Stimulated activated CD4-positive, alpha-beta T cell treated with anti-CD3 and anti-CD28 coated beads, Interleukin-15, amount 100 ng/mL, for 48 hours (primary cell): ENCODE measurements around the gene MSRB3.
"Not testable (repeated sequence)": the region's sequence is repeated elsewhere in the genome, so short reads cannot be mapped to it uniquely, and the experiment has no call there.

Experiments used
- DNase-seq, 2 donors: peaks; one replicate each; pipeline ENCODE4 v3.0.0-alpha.2; 2020; ENCODE audit warnings: low read depth in 2 of 2

The MSRB3 gene

DNA sequence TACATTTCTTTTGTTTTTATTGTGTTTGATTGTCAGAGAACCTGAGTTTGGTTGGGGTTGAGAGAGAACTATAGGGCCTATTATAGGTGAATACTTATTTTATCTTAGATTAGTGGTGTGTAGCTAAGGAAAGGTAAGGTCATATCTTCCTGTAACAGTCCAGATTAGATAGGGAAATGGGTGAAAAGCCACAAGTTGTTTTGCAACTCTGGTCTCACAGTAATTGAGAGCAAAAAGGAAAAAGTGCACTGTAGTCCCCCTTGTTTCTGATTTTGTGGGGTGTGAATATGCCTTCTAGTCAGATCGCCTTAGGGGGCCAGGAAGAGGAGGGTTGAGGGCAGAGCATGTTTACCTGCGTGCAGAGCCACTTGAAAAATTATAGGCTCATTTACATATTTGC lies 8.9 kb downstream of the MSRB3 start:
- no peak for DNase-seq

DNA sequence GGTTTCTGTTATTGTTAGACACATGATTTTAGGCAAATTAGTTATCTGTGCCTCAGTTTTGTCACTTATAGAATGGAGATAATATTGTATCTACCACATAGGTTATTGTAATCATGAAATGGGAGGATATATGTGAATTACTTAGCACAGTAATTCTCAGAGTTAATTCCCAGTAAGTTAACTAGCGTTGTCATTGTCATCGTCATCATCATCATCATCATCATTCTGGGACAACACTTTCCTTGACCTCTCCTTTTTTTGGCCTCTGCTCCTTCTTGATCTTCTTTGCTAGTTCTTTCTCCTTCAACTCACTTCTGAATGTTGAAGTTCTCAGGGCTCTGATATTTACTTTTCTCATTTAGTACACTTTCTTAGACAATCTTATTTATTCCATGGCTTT lies 13.8 kb downstream of the MSRB3 start:
- no peak for DNase-seq

DNA sequence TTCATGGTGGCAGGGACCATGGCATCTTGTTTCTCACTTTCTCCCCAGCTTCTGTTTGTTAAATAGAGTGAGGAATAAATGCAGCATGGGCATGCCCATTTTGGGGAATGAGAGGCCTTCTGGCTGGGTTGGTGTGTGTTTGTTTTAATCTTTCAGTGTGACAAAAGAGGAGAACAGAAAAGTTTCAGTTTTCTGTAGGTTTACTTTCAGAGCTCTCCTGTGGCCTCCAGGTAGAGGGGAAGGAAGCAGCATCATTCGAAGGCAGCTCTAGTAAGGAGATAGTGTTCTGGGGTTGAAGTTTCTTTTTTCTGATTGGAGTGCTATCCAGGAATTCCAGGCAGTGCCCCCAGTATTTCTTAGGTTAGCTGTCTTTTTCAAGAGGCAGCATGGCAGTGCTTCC lies 15.3 kb downstream of the MSRB3 start:
- no peak for DNase-seq

DNA sequence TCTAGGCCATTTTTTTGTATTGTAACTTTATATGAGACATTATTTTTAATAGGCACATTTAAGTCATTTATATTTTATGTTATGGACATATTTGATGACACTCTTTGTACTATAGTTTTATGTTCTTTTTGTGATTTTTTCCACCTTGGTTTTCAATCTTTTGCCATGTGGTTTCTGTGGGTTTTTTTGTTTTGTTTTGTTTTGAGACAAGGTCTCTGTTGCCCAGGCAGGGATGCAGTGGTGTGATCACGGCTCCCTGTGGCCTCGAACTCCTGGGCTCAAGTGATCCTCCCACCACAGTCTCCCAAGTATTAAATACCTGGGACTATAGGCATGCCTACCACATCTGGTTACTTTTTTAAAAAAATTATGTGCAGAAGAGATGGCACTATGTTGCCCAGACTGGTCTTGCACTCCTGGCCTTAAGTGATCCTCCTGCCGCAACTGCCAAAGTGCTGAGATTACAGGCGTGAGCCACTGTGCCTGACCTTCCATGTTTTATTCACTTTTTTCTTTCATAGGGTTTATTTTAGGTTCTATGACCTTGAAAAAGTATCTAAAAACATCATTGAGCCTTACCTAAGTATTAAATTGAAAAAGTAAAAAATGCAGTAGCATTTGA lies 16.3 kb downstream of the MSRB3 start:
- DNase-seq: no peak

DNA sequence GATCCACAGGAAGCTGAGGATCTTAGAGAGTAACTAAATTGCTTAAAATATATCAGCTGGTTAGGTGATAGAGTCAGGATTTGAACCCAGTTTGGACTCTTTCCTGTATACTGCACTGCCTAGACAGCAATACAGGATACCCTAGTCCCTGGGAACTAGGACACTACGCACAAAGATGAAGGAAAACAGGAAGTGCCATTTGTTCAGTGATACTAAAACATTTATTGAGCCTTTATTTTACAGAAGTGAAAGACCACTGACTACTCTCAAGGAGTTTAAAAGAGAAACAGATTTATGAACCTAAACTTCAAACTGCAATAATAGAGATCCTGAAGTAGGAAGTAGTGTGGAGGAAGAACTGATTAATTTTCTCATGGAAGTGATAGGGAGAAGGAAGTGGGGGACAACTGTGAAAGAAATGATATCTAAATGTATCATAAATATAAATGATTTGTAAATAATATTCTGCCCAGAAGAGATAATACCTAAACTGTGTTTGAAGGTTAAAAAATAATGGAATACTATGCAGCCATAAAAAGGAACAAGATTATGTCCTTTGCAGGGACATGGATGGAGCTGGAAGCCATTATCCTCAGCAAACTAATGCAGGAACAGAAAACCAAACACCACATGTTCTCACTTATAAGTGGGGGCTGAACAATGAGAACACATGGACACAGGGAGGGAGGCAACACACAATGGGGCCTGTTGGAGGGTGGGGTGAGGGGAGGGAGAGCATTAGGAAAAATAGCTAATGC lies 18.2 kb downstream of the MSRB3 start:
- DNase-seq: no peak

DNA sequence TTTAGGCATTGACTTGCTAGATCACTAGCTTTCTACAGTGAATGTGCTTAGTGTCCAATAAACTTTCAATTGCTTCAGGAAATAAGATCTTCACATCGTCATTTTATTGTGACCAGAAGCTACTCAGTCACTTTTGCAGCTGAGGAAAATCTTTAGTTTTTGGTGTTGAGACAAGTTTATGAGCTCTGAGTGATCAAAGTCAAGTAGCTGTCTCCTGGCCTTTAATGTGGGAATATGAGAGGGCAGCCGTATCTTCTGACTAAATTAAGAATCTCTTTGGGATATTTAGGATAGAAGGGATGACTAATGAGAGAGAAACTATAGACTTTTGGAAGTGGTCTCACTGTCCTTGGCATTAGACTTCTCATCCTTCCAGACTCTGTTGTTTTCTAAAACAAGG lies 21.6 kb downstream of the MSRB3 start:
- DNase-seq: no peak

DNA sequence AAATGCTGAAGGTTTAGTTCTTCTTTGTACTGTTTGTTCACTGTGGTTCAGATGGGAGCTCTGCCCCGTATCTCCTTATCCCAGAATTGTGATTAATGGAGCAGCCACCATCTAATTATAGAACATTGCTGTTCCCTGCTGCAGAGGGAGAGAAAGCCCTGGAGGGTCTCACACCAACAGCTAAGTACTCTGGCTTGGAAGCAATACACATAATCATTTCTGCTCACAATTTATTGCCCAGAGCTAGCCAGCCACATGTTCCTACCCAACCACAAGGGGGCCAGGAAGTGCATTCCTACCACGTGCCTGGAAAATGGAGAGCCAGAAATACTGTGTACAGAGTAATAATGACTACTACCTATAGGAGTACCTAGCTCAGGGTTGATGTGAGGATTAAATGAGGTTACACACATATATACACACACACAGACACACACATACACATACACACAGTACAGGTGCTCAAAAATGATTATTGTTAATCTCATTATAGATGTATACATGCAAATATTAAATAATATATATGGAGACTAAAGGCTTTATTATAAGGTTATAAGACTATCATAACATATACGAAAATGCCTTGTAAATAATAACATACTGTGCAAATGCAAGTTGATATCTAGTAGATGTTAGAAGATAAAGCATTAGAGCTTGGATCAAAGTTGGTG lies 22.3 kb downstream of the MSRB3 start:
- DNase-seq: no peak

DNA sequence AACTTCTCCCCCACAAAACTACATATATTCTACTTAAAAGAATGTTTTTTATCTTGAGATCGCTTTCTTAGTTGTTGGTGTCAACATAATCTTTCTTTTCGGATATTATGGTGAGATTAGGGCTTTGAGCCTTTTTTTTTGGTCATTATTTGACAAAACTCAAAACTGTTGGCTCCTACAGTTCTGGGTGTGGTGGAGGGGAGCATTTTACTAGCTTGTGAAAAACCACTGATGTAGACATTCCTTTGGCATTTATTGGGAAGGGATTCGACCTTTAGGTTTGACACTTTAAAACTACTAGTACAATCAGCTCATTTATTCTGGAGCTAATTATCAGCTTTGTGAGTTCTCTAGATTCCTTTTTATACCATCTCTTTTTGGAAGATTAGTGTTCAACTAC lies 24.4 kb downstream of the MSRB3 start:
- DNase-seq: no peak

DNA sequence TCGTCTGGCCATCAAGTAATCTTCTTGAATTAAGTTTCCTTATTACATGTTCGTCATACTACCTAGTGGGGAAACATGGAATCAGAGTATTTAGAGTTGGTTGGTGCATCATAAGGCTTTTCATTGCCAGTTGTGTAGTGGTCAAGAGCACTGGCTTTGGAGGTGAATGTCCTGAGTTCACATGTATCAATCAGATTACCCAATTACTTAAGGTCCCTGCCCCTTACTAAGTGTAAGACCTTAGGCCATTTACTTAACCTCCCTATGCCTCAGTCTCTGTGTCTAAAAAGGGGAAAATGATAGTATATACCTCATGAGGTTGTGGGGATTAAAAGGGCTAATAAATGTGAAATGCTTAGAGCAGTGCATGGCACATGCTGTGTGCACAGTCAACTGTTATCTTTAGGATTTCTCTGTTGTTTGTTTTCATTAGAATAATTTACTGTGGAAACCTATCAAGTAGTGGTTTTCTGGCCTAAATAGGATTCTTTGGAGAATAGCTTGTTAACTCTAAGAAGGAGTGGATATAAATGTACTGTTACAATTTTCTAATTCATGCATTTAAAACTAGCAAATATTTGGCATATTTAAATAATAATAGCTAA lies 27.0 kb downstream of the MSRB3 start:
- no peak for DNase-seq

DNA sequence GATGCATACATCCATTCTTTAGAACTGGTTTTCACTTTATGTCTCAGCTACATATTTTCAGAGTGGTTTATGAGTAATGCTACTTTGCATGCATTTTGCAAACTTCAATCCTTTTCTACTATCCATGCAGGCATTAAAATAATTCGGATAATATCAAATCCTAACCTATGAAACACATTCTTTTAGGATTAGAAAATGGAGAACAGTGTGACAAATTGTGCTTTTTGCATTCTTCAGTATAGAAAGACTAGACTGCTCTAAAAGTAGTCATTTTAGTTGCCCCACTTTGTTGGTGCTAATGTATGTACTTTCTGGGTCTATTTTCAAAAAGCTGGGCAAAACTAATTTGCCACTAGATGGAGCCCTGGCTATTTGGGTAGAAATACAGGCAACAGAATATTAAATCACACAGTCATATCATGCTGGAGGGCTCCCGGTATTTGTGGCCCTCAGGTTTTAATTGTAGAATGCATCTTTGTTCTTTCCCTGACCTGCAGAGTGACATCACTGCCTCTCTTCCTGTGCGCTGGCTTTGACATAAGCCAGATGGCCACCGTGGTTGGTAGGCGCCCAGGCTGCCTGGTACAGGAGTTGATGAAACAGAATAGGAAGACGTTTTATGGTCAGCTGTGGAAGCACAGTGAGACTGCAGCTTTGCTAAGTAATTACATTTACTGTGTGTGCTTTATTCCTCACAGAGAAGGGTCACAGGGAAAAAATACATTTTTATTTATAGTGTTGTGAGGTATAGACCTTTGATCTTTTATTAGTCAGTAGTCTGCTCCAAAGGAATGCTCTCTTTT lies 28.1 kb downstream of the MSRB3 start:
- DNase-seq: no peak

DNA sequence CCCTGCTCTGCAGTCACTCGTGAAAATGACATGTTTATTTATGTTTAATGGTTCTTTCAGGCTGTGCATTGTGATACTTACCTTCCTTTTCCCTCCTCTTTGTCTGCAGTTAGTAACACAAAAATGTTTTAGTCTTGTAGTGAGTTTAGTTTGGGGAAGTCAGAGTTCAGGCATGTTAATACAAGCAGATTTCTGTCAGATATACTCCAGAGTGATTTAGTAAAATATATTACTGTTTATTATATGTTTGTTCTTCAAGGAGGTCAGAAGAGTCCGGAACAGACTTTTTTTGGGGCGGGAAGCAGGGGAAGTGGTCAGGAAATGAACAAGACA lies 28.7 kb downstream of the MSRB3 start:
- no peak for DNase-seq

DNA sequence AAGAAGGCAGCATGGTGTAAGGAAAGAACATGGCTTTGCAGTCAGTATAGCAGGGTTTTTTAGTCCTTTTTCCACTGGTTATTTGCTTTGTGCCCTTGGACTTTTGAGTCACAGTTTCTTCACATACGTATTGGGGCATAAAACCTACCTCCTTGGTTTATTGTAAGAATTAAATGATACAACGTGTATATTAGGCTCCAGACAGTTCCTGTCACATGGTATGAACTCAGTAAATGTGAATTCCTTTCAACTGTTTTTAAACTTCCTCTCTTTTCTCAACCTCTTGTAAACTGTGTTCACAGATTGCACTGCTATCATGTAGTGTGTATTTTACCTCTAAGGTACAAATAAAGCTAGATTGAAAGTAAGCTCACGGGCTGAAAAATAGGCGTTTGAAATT lies 29.5 kb downstream of the MSRB3 start:
- no peak for DNase-seq

DNA sequence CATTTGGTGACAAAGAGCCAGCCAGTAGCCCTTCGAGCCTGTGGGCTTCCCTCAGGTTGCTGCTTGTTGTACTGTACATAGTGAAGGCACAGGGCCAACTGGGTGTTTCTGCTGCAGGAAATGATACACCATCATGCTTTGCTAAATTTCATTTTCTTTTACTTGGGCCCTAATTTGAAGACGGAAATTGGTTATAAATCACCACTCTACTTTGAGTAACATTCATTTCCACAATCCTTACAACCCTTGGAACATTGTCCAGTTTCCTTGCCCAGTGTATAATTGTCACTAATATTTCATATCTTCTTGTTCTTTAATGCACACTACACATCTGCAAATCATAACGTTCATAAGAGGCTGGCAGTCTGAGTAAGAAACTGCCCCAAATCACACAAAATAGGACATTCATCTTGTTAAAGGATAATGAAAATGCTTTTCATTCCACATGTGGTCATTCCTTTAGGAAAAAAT lies 30.2 kb downstream of the MSRB3 start:
- DNase-seq: no peak

DNA sequence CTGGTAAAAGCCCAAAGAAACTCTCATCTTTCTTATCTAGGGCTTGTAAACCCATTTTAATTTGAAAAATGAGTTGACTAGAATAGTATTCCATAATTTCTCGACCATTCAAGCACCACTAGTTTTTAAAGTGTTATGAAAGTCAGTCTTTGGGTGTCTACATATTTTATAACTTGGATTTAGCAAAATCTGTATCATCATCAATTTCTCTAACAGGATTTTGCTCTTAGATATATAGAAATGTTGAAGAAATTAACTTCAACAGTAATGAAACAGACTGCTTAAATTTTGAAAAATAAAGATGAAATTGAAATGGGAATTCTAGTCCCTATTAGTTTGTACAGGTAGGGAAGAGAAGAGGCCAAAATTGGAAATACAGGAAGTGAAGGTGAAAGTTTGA lies 32.8 kb downstream of the MSRB3 start:
- DNase-seq: no peak

DNA sequence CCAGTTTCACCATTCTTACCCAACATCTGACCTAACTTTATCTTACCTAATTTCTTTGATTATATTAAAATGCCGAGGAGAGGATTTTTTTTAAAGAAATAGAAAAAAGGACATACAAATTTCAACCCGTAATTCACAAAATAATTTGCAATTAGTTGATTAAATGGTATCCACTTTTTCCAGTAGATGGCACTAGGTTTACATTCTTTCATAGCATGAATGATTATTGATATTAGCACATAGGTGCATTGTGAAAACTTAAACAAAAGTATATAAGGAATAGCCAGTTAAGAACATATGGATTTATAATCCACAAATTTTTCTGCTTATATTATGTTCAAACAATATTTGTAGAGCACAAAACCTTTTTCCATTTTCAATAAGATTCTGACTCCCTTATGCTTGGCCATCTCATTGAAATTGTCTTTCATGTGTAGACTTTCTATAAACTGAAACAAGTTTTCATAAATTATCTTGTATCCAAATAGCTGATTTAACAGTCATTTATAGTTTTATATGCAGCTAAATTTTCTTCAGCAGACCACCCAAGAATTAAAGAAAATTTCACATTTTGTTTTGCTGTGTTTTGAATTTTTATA lies 35.3 kb downstream of the MSRB3 start:
- no peak for DNase-seq

DNA sequence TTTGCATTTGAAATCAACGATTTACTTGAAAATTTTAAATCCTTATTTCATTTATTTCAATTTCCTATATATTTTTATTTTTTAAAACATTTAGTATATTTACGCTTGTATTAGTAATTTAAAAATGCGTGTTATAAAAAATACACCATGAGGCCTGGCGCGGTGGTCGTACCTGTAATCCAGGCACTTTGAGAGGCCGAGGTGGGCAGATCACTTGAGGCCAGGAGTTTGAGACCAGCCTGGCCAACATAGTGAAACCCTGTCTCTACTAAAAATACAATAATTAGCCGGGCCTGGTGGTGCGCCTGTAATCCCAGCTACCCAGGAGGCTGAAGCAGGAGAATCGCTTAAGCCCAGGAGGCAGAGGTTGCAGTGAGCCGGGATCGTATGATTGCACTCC lies 36.8 kb downstream of the MSRB3 start:
- not testable (repeated sequence) for DNase-seq

DNA sequence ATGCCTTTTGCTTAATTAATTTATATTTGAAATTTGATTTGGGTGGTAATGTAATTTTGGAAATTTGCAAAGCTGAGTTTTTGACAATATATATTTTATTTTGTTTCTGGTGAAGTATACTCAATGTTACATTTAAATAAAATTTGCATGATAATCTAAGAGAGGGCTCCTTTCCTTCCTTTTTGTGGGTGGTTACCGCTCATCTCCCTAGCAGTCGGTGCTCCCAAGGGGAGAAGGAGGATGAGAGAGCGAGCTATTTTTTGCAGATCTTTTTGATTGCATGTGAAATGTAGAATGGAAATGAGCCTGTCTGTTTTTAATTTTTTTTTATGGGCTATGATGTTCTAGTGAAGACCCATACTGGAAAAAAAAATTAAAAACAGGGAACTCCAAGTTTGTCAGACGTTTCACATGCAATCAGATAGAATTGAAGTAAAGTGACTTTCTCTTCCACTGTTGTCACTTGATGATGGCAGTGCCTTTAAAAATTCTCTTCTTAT lies 39.8 kb downstream of the MSRB3 start:
- DNase-seq: no peak

DNA sequence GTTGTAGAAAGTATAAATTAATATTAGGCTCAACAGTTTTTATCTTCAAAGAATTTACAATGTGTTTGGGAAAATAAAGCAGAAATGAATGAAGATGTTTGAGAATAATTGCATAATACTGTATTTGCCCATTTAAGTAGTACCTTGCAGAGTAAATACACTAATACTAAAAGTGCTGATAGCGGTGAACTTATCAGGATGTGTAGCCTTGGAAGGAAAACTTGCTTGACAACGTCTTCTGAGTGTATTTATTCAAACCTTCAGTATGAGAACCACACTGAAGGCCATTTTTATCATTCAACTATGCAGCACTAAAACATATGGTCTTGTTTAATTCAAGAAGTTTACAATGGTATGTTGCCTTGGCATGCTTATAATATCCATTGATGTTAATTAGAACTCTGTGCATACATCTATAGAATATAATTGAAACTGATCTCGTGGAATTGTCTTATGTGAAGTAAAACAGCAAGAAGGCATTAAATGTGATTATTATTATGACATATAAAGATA lies 41.3 kb downstream of the MSRB3 start:
- no peak for DNase-seq

DNA sequence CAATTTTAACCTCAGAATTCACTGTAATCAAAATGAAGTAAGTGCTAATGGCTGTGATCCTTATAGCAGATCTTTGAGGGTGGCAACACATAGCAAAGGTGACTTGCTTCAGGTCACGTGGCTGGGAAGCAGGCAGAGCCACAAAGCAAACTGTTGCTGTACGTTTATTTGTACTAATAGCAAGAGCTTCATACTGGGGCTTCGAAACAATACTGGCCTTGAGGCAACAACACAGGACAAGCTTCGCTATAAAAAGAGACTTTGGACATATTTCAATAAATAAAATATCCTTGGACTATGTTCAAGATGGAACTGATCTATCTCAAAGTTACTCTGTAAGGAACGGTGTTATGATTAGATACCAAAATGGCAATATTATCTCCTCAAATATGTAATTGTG lies 44.6 kb downstream of the MSRB3 start:
- no peak for DNase-seq

DNA sequence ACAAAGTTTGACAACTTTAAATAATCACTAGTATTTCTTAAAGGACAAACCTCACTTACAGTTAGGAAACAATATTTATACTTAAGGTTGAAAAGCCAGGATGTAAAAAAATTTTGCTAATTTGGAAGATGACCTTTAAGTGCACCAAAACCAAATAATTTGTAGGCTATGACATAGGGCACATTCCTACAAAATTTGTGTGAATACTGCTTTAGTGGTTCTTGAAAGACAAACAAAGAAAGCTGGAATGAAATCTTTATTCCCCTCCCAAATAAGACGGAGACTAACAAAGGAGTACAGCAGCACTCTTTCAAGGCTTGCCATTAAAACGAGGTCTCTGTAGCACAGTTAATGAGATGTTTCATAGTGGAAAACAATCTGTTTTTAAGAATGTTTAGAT lies 45.6 kb downstream of the MSRB3 start:
- DNase-seq: no peak

DNA sequence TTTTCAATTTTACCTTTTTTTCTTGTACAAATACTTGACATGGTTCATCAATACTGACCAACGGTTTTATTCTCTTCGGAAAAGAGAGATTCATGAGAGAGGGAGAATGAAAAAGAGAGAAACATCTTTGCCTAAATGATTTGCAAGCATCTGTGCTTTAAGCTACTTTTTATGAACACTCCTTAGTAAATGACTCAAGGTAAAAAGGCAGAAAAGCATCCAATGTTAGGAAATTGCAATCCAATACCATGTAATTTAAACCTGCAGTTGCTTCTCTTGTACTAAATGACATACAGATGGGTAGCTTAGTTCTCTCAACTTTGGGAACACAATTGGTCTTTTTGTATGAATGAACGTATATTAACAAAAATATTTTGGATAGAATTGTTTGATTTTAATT lies 46.1 kb downstream of the MSRB3 start:
- DNase-seq: no peak
